Stimulated activated CD8-positive, alpha-beta memory T cell treated with anti-CD3 and anti-CD28 coated beads, Interleukin-15, amount 100 ng/mL, for 4 hours (primary cell): ENCODE measurements around the gene ARID4B.
"Not testable (repeated sequence)": the region's sequence is repeated elsewhere in the genome, so short reads cannot be mapped to it uniquely, and the experiment has no call there.

Source experiments
- DNase-seq, 2 donors: peaks; one replicate each; pipeline ENCODE4 v3.0.0-alpha.2; 2020; ENCODE audit warnings: low read depth in 2 of 2

Gene ARID4B

GRCh38 chr1:235159930-235160329 is 168.0 kb downstream of the ARID4B start:
- DNase-seq = not testable (repeated sequence)

DNA sequence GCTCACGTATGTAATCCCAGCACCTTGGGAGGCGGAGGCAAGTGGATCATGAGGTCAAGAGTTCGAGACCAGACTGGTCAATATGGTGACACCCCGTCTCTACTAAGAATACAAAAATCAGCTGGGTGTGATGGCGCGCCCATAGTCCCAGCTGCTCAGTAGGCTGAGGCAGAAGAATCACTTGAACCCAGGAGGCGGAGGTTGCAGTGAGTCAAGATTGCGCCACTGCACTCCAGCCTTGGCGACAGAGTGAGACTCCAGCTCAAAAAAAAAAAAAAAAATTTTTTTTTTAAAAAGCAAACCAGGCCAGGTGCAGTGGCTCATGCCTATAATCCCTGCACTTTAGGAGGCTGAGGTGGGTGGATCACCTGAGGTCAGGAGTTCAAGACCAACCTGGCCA is 168.7 kb downstream of the ARID4B start:
- not testable (repeated sequence) for DNase-seq

DNA sequence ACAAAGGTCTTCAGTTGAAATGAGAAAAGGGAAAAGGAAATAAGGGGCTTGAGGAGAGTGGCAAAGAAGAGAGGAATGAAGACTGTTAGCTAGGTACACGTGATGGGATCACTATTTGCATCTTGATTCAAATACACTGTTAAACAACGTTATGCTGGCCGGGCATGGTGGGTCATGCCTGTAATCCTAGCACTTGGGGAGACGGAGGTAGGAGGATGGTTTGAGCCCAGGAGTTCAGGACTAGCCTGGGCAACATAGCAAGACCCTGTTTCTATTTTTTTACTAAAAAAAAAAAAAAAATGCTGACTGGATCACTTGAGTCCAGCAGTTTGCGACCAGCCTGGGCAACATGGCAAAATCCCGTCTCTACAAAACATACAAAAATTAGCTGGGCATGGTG is 169.3 kb downstream of the ARID4B start:
- DNase-seq = no peak

GRCh38 chr1:235157150-235157549 is 170.8 kb downstream of the ARID4B start:
- no peak for DNase-seq

DNA sequence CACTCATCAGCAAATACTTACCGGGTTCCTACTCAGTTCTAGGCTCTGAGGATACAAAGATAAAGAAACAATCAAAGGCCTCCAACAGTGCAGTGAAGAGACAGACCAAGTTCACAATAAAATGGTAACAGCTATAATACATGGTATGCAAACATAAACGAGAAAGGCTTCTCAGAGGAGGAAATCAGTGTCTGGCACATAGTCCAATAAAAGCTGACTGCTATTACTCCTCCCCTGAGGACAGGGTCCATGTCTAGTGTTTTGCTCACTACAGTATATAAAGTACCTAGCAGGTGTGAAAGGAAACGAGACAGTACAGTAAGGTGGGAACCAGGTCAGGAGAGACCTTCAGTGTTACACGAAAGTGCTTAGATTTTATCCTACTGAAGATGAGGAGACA is 171.2 kb downstream of the ARID4B start:
- DNase-seq = no peak

DNA sequence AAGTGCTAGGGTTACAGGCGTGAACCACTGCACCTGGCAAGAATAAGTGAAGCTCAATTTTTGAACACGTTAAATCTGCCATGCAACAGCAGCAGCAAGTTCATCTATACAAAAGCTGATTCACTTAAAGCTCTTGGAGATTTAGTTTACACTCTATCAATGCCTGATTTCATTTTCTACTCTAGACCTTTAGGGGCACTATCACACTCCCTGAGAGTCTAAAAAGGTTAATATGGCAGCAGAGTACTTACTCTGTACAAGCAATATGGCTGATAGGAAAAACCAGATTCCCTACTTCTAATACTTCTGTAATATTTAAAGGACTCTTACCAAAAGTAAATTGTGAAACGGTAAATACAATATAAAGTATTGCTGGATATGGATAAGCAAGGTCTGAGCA is 171.7 kb downstream of the ARID4B start:
- no peak for DNase-seq

GRCh38 chr1:235152235-235152634 is 175.7 kb downstream of the ARID4B start:
- no peak for DNase-seq

GRCh38 chr1:235151033-235151432 is 176.9 kb downstream of the ARID4B start:
- DNase-seq = no peak

GRCh38 chr1:235149824-235150223 is 178.2 kb downstream of the ARID4B start:
- no peak for DNase-seq

- no peak for DNase-seq
These were observed 180.7 kb downstream of the ARID4B start for GRCh38 chr1:235147269-235147668.

GRCh38 chr1:235145639-235146038 is 182.3 kb downstream of the ARID4B start:
- no peak for DNase-seq

GRCh38 chr1:235142991-235143390 is 185.0 kb downstream of the ARID4B start:
- no peak for DNase-seq

- no peak for DNase-seq
These were observed 188.7 kb downstream of the ARID4B start for GRCh38 chr1:235139315-235139714.

DNA sequence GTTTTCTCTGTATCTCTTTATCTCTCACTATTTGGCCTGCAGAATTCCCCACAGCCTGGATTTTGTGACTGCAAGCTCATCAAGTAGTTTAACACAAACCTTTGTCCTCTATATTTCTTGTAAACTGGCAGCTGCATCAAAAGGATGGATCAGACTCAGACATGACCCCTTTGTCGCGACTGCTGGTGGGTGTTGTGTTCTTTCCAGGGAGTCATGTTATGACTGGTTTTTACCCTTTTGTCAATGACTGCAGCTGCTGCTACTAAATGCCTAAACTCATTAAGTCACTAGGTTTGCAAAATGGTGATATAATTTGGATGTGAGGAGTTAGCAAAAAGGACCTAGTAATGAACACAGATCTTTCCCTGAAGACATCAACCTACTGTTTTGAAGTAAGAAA is 189.2 kb downstream of the ARID4B start:
- no peak for DNase-seq

GRCh38 chr1:235136111-235136510 is 191.9 kb downstream of the ARID4B start:
- DNase-seq = no peak

- no peak for DNase-seq
These were observed 193.8 kb downstream of the ARID4B start for GRCh38 chr1:235134171-235134570.

- no peak for DNase-seq
These were observed 194.9 kb downstream of the ARID4B start for GRCh38 chr1:235133086-235133485.

- no peak for DNase-seq
These were observed 196.0 kb downstream of the ARID4B start for GRCh38 chr1:235131961-235132360.

- no peak for DNase-seq
These were observed 197.2 kb downstream of the ARID4B start for GRCh38 chr1:235130766-235131270.

DNA sequence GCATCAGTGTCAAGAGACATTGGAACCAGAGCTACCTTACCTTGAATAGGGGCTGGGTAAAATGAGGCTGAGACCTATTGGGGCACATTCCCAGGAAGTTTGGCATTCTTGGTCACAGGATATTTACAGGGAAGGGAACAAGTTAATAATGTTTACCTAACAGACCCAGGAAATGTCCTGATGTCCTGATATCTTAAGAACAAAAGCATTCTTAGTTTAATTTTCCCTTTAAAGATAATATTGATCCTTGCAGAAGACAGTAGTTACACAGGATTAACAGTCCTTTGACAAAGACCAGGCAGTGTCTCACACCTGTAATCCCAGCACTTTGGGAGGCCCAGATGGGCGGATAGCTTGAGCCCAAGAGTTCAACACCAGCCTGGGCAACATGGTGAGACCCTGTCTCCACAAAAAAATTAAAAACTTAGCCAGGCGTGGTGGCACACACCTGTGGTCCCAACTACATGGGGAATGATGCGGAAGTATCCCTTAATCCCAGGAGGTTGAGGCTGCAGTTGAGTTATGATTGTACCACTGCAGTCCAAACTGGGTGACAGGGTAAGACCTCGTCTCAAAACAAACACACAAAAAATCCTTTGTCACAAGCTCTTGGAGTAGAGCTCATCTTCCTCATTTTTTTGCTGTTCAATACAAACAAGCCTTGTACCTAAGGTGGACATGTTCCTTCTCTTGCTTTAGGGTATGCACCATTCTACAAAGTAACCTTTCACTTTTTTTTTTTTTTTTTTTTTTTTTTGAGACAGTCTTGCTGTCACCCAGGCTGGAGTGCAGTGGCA is 198.0 kb downstream of the ARID4B start:
- DNase-seq = no peak

DNA sequence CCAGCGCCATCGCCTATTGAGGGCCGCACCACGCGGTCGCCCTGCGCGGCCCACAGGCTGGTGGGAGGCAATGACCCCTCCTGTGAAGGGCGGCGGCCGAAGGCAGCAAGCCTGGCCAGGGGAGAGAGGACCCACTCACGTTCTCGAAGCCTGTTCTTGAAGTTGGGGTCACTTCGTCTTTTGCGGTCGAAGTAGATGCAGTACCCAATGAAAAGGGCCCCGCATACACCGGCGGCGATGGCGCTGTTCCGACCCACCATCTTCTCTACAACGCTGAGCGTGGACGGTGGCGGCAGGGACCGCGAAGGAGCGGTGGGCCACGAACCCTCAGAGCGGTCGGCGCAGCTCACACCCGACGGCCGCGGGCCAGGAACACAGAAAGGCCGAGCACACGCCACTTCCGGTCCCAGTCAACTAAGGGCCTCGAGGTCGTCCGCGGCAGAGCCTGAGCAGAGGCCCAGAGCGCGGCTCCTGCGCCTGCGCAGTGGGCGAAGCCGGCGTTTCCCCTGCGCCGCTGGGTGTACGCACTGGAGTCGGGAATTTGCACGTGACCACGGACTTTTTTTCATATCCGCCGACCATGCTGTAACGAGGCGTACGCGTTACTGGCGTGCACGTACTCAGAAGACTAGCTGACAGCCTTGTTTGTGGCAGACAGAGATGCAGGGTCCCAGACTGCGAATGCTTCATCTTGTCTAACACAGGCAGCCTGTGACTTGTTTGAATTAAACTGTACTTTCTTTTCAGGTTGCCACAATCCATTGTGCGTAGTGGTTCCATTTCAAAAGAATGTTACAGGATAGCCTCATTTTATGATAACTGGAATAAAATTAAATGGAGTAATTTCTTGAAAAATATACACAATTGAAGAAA is 199.3 kb downstream of the ARID4B start, which contains the start of gene TOMM20:
TOMM20 (minus strand) TSS at position 382 of the 873 bp plus-strand sequence; CDS start at position 260, 122 bp downstream.
- peak; percentile 88 to 91 for DNase-seq

- no peak for DNase-seq
These were observed 200.1 kb downstream of the ARID4B start for GRCh38 chr1:235127732-235128455.
